Measurements from ENCODE around the gene CPVL.

- TF ChIP-seq CTCF (IDR thresholded peaks at IDR 0.05 in 2 of 3, conservative IDR thresholded peaks at IDR 0.05 in 1 of 3; ENCODE audit: borderline replicate concordance in 1 of 3, insufficient read depth in 1 of 3, low read depth in 2 of 3, low read length in 2 of 3) (no peak), ELF1 (IDR thresholded peaks at IDR 0.05; ENCODE audit: borderline replicate concordance, low read depth) (no peak), EZH2 (IDR thresholded peaks at IDR 0.05) (no peak), TCF7L2 (IDR thresholded peaks at IDR 0.05; ENCODE audit: borderline replicate concordance, extremely low read depth, insufficient read depth, insufficient read length) (no peak), ATF3 (IDR thresholded peaks at IDR 0.05) (no peak), POLR2A (IDR thresholded peaks at IDR 0.05; ENCODE audit: borderline replicate concordance, extremely low read depth, insufficient read depth, insufficient read length) (no peak), JUND (IDR thresholded peaks at IDR 0.05) (no peak)
- TF ChIP-seq, protein P1, sequence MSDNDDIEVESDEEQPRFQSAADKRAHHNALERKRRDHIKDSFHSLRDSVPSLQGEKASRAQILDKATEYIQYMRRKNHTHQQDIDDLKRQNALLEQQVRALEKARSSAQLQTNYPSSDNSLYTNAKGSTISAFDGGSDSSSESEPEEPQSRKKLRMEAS (IDR thresholded peaks at IDR 0.05): no peak
Observed at GRCh38 chr7:29017713-29018112, 128.6 kb downstream of the CPVL start.
